DMS53 treated with DMSO at 0.1 percent for 48 hours (cell line): ENCODE measurements around the gene FAM76B.
"Not testable (repeated sequence)": the region's sequence is repeated elsewhere in the genome, so short reads cannot be mapped to it uniquely, and the experiment has no call there.

Source experiments
- DNase-seq: peaks from one replicate; lab custom pipeline; 2025; ENCODE audit not compliant: unreplicated experiment; lab: John Stamatoyannopoulos, UW

Gene FAM76B

DNA sequence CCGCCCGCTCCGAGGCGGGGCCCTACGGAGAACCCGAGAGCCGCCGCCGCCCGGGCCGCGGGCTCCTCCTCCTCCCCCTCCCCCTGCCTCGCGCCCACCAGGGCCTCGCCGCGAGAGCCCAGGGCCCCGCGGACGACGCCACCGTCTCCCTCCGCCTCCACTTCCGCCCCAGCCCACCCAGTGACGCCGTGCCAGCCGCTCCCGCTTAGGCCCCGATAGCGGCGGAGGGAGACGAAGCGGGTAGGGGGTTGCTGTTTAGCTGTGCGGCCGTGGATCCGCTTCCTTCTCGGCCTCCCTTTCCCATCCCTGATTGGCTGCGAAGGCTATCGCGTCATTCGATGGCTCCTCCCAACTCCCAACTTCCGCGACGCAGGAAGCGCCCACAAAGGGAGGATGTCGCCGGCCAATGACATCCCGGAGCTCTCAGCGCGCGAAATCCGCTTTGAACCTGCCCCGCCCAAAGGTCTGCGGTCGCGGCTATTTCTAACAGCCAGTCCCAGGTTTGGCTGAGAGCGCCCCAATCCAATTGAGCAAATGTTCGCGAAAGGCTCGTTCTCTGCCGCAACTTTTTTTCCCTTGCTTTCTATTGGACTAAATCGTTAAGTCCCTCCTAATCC is at the start of gene FAM76B:
TSS of gene FAM76B (minus strand) at position 277 of the 617 bp plus-strand sequence. CDS start 304 bp downstream, outside the sequence.
- peak; percentile 99 for DNase-seq

DNA sequence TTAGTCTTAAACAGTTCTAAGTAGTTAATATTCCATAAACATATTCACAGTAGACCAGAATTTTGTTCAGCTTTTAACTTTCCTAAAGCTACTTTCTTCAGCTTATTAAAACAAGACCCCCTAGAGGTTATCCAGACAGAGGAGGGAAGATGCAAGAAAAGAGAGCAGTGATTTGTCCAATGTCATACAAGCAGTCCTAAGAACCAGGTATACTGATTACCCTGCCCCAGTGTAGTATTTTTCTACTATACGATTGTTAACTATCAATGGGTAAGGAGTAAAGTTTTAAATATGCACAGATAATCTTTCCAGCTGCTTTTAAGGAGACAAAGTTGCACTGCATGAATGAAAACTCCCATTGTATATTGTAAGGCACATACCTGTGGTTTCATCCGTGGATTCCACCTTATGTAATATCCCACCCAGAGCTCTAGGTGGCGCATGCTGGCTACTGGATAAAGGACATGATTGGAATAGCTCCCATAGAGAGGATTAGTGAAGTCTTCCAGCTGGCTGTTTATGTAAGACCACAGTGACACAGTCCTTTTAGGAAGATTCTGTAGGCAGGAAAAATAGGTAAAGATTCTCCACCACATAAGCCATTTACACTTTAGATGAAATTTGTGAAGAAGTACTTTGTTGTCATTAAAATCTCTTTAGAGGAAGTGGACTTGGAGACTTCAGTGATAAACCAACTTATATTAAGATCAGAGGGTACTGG is 46.3 kb upstream of the FAM76B start:
- DNase-seq = peak; percentile 76

DNA sequence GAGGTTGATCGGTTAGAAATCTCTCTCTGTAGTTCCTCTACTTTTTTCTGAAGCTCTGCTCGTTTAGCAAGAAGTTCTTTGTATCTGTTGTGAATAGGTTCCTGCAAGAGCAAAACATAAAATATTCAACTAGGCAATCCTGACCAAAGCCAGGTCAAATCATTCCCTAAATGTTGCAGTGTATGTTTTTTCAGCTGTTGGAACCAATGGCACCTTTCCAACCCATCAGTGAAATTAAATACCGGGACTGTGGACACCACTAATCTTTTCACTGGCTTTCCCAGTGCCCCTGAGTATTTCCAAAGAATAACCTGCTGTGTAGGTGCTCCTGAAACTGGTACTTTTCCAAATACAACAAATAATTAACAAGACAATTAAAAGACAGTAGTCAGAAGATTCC is 45.8 kb upstream of the FAM76B start:
- no peak for DNase-seq

DNA sequence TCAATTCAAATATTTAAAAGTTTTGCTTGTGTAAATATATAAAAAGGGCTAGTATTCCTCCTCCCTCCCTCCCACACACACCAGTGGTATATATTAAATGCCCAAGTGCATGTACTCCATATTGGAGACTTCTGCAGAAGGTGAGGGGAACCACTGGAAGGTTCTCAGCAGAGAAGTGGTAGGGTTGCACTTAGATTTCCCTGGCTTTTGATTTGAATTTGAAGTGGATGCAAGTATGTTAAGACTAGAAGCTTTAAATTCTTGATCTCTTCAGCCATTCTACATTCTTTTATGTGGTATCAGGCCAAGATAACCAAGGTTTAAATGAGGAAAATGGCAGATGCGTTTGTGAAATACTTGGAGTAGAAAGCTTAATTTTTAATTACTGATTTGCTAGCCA is 43.8 kb upstream of the FAM76B start:
- DNase-seq = no peak

DNA sequence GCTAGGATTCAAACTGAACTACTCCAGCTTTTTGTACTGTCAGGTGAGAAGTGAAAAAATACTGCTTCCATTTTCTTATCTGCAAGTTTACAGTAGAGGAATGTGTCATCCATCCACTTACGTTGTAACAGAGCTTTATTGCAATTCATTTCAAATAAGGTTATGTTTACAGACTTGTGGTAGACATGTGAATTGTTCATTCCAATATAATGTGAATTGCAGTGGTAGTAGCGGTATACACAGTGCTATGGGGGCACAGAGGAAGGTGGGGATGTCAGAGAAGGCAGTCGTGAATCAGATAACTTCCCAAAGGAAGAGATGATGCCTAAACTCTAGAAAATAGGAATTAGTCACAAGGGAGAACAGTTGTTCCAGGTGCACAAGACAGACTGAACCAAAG is 43.2 kb upstream of the FAM76B start:
- DNase-seq = no peak

DNA sequence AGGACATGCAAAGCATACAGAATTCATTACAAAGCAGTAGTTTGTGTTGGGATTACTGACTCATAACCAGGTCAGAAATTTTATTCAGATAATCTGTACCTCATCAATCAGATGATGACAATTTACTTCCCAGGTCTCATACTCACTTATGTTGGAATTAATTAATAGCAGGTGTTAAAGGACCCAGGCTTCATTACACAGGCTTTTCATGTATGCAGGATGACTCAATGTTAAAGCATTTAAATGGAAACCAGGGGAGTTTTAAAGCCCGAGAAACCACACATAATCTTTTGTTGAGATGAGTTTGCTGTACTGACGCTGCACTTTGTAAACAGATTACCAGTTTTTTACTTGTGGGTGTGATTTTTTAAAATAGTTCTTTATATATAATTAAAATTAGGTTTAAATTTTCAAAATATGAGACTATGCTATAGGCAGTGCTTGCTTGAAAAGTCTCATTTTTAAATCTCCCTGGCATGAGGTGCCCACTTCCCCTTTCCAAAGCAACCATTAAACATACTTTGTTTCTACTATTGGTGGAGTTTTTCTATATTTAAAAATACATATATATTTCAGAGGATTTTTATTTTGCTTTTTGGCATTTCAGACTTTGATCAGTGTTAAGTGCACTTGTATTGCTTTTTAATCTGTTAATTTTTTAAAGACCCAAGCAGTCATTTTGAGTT is 41.8 kb upstream of the FAM76B start:
- DNase-seq = no peak

DNA sequence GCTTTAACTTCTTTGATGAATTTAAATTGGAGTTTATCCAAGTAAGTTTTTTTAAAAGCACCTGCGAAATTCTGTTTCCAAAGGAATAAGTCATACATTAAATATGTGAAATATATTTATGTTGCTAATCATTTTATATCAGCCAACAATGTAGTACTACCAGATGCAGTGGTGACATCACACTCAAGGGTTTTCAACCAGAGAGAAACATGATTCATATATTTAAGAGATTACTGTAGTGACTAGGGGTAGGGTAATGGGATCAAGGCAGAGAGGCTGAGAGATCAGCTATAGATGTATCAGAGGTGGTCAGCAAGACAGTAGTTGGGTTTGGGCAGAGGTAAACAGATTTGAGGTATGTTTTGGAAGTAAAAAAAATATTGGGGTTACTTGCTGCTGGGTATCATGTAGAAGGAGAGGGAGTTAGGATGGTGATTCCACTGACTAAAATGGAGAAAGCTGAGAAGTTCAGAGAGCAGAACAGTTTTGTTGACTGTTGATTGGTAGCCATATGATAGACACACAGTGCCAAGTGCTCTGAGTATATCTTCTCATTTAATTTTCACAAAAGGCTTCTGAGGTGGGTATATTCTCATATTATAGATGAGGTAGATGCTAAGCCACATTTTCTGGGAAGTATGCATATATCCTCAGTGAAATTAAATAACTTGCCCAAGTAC is 40.1 kb upstream of the FAM76B start:
- no peak for DNase-seq

DNA sequence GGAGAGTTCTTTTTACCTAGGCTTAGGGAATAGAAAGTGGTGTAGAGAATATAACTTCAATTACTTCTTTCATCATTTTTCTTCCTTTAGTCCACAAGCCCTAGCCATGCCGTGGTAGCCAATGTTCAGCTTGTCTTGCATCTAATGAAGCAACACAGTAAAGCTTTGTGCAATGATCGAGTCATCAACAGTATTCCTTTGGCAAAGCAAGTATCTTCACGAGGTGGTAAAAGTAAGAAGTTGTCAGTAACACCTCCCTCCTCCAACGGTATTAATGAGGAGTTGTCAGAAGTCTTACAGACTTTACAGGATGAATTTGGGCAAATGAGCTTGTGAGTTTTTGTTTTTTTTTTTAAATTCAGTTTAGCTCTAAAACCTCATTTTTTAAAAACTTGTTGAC is 38.1 kb upstream of the FAM76B start:
- DNase-seq = no peak

DNA sequence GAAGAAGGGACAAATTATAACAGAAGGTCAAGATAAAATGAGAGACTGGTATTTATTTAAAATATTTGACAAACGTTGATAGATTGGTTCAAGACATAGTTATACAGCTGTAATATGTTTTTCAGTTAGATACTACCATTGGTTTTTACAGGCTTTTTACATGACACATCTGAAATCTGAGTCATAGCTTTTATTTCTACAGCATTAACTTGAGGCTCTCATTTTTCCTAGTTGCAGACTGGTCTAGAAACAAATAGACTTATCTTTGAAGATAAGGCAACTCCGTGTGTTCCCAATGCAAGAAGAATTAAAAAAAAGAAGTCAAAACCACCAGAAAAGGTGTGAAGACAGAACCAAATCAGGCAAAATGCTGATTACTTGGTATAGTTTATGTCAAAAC is 32.1 kb upstream of the FAM76B start:
- DNase-seq = no peak

DNA sequence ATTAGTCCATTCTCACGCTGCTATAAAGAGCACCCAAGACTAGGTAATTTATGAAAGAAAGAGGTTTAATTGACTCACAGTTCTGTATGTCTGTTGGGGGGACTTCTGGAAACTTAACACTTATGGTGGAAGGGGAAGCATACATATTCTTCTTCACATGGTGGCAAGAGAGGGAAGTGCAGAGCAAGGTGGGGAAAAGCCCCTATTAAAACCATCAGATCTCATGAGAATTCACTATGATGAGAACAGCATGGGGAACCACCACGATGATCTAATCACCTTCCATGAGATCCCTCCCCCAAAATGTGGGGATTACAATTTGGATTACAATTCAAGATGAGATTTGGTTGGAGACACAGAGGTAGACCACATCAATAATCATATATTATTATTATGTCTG is 26.5 kb upstream of the FAM76B start:
- no peak for DNase-seq

DNA sequence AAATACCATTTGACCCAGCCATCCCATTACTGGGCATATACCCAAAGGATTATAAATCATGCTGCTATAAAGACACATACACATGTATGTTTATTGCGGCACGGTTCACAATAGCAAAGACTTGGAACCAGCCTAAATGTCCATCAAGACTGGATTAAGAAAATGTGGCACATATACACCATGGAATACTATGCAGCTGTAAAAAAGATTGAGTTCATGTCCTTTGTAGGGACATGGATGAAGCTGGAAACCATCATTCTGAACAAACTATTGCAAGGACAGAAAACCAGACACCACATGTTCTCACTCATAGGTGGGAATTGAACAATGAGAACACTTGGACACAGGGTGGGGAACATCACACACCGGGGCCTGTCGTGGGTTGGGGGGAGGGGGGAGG is 21.5 kb upstream of the FAM76B start:
- DNase-seq = not testable (repeated sequence)

DNA sequence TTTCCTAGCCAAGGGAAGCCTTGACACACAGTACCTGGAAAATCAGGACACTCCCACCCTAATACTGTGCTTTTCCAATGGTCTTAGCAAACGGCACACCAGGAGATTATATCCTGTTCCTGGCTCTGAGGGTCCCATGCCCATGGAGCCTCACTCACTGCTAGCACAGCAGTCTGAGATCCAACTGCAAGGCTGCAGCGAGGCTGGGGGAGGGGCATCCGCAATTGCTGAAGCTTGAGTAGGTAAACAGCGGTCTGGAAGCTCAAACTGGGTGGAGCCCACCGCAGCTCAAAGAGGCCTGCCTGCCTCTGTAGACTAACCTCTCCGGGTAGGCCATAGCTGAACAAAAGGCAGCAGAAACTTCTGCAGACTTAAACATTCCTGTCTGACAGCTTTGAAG is 16.9 kb upstream of the FAM76B start:
- DNase-seq = not testable (repeated sequence)

DNA sequence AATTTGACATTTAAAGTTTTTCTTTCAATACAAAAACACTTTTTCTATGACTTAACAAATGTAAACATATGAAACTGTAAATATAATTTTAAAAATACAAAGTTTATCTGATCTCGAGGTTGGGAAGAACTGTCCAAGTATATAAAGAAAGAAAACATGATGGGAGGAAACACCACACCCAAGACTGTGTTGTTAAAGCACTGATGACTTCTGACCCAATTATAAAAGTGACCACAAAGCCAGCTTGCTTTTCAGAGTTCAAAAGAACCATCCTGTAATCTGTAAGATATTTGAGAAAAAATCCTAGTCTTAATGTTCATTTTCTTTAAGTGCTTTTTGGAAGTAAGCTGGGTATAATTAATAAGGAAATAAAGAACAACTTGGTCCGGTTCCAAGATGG is 16.3 kb upstream of the FAM76B start:
- no peak for DNase-seq

DNA sequence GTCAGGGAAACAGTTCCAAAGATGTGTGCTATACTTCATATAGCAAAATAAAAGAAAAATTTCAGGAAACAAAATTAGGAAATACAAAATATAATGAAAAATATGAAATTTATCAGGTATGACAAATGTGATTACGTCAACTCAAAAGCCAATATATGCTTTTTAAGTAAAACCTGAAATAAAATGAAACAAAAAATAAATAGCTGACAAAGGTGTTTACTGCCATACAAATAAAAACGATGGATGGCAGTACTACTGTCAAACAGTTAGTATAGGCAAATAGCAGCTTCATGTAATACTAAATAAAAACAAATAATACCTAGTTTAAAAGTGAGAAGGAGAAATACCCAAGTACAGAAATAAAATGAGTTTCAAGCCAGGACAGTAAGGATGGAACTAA is 14.4 kb upstream of the FAM76B start:
- DNase-seq = no peak

DNA sequence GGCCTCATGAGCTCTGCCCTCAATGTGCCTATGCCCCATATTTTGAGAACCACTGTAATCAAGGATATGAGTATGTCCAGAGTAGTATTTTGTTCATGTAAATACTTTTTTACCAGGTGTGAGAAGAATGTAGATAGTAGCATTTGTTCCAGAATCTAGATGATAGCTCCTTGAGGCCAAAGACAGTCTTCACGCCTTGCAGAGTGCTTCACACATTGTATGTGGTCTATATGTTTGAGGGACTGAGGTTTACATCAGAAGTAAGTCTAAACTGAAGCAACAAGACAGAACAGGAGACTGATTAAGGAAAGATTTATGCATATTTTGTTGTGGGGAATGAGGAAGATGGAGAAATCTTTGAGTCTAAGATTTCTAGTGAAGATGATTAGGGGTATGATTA is 13.2 kb upstream of the FAM76B start:
- DNase-seq = no peak

DNA sequence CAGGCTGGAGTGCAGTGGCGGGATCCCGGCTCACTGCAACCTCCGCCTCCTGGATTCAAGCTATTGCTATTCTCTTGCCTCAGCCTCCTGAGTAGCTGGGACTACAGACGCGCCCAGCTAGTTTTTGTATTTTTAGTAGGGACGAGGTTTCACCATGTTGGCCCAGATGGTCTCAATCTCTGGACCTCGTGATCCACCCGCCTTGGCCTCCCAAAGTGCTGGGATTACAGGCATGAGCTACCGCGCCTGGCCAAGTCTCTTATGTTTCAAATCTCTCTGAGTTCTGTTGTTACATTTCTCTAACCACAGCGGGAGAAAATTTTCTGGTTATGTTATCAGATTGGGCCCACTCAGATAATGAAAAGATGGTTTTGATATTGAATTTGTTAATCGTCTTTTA is 10.9 kb upstream of the FAM76B start:
- DNase-seq = no peak

DNA sequence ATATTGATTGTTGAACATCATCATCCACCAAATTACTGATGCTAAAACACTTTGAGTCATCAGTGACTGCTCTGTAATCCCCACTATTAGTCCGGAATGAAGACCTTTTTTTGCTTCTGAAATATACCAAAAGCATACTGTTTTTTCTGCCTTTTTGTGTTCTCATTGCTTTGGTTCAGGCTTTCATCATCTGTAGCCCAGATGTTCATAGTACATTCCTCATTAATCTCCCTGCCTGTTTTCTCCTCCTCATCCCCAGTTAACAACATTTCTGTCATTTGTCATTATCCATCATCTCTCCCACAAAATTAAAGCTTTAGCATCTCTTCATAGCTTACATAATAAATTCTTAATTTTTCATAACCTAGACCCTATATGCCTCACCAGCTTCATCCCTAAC is 10.0 kb upstream of the FAM76B start:
- DNase-seq = no peak

DNA sequence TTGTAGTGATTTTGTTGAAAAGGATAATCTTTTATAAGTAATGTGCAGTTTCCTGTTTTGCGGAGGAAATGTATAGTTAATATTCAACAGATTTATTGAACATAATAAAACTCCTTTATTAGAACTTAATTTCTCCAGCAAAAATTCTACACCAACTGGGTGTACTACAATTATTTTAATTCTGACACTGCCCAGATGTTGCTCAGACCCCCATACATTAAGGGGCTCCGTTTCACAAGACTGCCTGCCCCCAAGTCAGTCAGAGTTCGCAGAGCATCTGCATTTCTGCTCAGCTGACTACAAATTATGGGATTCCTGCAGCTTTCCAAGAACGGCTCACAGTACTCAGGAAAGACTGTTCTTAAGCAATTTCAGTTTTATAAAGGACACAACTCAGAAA is 6.9 kb upstream of the FAM76B start:
- DNase-seq = no peak

DNA sequence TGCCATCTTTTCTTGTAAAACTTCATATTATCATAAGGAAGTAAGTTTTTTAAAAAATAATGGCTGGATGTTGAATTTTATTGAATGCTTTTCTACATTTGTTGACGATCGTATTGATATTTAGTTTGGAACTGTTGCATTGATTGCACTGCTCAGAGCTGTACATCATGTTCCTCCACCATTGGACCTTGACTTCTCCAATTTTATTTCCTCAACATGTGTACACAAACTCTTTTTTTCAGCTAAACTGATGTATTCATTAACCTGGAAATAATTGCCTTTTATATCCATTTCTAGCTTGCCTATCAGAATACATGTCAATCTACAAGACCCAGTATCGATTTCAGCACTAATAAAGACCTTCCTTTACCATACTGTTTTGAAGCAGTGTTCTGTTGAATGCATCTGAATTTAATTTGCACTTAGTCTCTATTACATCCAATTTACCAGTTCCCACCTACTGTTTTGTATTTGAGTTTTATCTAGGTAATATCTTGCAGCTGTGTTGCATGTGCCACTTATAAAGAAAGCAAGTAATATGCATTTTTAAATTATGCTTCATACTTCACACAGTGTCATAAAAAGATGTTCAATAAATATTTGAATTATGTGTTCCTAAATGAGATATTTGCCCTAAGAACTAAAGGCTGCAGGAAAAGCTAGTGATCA is 6.2 kb upstream of the FAM76B start:
- no peak for DNase-seq

DNA sequence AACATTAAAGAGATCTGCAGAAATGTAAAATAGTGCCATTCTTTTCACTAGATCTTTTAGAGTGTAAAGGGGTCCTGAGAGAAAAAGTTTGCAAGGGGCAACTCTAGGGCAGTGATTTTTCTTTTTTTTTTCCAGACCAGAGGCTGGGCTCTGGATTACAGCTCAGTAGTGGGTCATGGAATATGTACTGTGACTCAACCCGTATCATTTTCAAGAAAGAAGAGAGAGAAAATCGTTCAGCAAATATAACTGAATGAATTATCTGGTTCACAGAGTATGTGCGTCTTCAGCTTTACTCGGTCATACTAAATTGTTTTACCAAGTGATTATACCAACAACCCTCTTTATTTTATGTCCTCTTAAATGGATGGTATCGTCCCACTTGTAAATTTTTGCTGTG is 4.5 kb upstream of the FAM76B start:
- no peak for DNase-seq

DNA sequence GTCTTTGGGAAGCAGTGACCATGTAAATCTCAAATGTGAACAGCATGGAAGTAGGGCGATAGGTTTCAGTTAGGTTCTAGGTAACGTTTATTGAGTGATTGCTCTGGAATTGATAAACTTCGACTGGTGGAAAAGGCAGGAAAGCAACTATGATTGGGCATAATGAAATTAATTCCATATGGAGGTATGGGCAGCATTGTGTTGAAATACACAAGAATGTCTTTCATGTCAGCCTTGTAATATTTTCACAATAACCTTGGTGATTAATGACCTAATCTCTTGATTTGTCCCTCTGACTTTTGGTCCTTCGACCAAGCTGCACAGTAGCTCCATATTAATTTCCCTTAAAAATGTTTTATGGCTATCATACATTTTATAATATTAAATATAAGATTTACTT is 3.5 kb upstream of the FAM76B start:
- no peak for DNase-seq
